Transverse colon (tissue), 4 donors: ENCODE results near the gene MFRP. TPM values are rescaled to one million over a fixed set of nuclear protein-coding genes. Genes with fewer than 3 reads are reported as not detected.

Source experiments
- DNase-seq: peaks from one replicate; pipeline ENCODE4 v3.0.0-alpha.2; 2019
- H3K27ac ChIP-seq, 4 donors: fragments of 200-600 bp; sonication (generic); 2 replicates each; pipeline ENCODE4 v1.5.1; 2016 to 2018; ENCODE audit warnings: inconsistent platforms in 4 of 4
- H3K27me3 ChIP-seq: fragments of 200-600 bp; sonication (generic); 2 replicates; pipeline ENCODE4 v1.5.1; 2017; ENCODE audit warnings: inconsistent platforms
- H3K36me3 ChIP-seq, 4 donors: fragments of 200-600 bp; sonication (generic); 2 replicates each; pipeline ENCODE4 v1.5.1; 2017 to 2019; ENCODE audit warnings: inconsistent platforms in 4 of 4
- H3K4me1 ChIP-seq, 4 donors: fragments of 200-600 bp; sonication (generic); 2 replicates each; pipeline ENCODE4 v1.5.1; 2017 to 2020; ENCODE audit warnings: inconsistent platforms in 4 of 4
- H3K4me3 ChIP-seq, 4 donors: fragments of 200-600 bp; sonication (generic); 1 replicate in 1 of 4; 2 replicates in 3 of 4; pipeline versions ENCODE4 v1.5.1 to v1.6.1; 2017 to 2019; ENCODE audit warnings: inconsistent platforms in 4 of 4
- H3K9me3 ChIP-seq, 2 donors: fragments of 200-600 bp; sonication (generic); 2 replicates each; pipeline ENCODE4 v1.5.1; 2017 to 2019; ENCODE audit warnings: inconsistent platforms in 2 of 2
- EP300 ChIP-seq: sonication (generic); formaldehyde crosslinking; IDR thresholded peaks from one replicate; pipeline ENCODE4 v1.6.1; 2017; ENCODE audit warnings: antibody characterized with exemption, low read depth
- POLR2A ChIP-seq: fragments of 450-650 bp; IDR thresholded peaks from one replicate; pipeline ENCODE4 v1.6.1; 2016; ENCODE audit warnings: antibody characterized with exemption, mild to moderate bottlenecking, moderate library complexity
- POLR2AphosphoS5 ChIP-seq, 3 donors: sonication (generic); formaldehyde crosslinking; IDR thresholded peaks; one replicate each; pipeline ENCODE4 v1.6.1; 2016; ENCODE audit warnings: antibody characterized with exemption in 3 of 3
- WGBS, 2 donors: methylation state at CpG; one replicate each; pipeline ENCODE4 v1.1.5; 2018; ENCODE audit warnings: low coverage in 1 of 2; 5-methylcytosine and 5-hydroxymethylcytosine counted together
- in situ Hi-C, 4 donors: fragments of 200-750 bp; cut with MboI; loops; one replicate each; pipeline versions ENCODE4 v1.15.0 to v1.15.1; 2017; ENCODE audit warnings: low sequenced_read_pairs in 3 of 4, low pct_ligation_motif_present in 1 of 4, low pct_unique_long_range_greater_than_20kb in 1 of 4
- intact Hi-C: fragments of 100-400 bp; cut with DNase I; formaldehyde crosslinking; loops from one replicate; pipeline ENCODE4 v1.15.1; 2023; ENCODE audit warnings: low total_unique reads
- total RNA-seq, 4 donors: library from RNA; depleted of rRNA; stranded (reverse); fragments of >200 nt; gene quantifications; one replicate each; pipeline ENCODE4 v1.1.0, GENCODE V29; 2016
- TF ChIP-seq, protein P1 (sequence below), 5 experiments: fragments of 200-600 bp in 3 of 5; fragments of 450-650 bp in 2 of 5; sonication (generic) in 3 of 5; IDR thresholded peaks; 1 replicate in 2 of 5; 2 replicates in 3 of 5; pipeline ENCODE4 v1.5.1; 2016 to 2017; ENCODE audit warnings: antibody characterized with exemption in 5 of 5, inconsistent platforms in 3 of 5, mild to moderate bottlenecking in 2 of 5, moderate library complexity in 1 of 5

The MFRP gene
- total RNA-seq, 4 donors from 2014 or later, result 0.32 TPM; not detected in 3

- H3K27me3 ChIP-seq, result no peaks in the 10 kb centered on the region
- H3K27ac ChIP-seq, result no peak overlapping the region
- H3K4me1 ChIP-seq, result peaks cover 5 to 25% (median 16%) of the 10 kb centered on the region in 4 donors
- in situ Hi-C loops, result no loop called here
- no peak for DNase-seq
- no peak overlapping the region for H3K4me3 ChIP-seq
- 51 to 57% methylated on average over 5 to 12 of the region's 12 CpGs for WGBS, 2 donors
- intact Hi-C loops, result no loop called here
- TF ChIP-seq POLR2A, result no peak
- TF ChIP-seq POLR2AphosphoS5 (IDR thresholded peaks at IDR 0.05), result no peak
- no peak for TF ChIP-seq EP300
- TF ChIP-seq, protein P1, sequence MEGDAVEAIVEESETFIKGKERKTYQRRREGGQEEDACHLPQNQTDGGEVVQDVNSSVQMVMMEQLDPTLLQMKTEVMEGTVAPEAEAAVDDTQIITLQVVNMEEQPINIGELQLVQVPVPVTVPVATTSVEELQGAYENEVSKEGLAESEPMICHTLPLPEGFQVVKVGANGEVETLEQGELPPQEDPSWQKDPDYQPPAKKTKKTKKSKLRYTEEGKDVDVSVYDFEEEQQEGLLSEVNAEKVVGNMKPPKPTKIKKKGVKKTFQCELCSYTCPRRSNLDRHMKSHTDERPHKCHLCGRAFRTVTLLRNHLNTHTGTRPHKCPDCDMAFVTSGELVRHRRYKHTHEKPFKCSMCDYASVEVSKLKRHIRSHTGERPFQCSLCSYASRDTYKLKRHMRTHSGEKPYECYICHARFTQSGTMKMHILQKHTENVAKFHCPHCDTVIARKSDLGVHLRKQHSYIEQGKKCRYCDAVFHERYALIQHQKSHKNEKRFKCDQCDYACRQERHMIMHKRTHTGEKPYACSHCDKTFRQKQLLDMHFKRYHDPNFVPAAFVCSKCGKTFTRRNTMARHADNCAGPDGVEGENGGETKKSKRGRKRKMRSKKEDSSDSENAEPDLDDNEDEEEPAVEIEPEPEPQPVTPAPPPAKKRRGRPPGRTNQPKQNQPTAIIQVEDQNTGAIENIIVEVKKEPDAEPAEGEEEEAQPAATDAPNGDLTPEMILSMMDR (IDR thresholded peaks at IDR 0.05), result no peak
- no peaks in the 10 kb centered on the region for H3K36me3 ChIP-seq
- H3K9me3 ChIP-seq, result no peaks in the 10 kb centered on the region
These were observed 30.8 kb upstream of the MFRP start for GRCh38 chr11:119377112-119377901.

GRCh38 chr11:119376197-119376847 lies 29.8 kb upstream of the MFRP start:
- H3K27me3 ChIP-seq, result no peaks in the 10 kb centered on the region
- H3K9me3 ChIP-seq, result no peaks in the 10 kb centered on the region
- in situ Hi-C loops (no loop called here), intact Hi-C loops (loop anchor here (1.0 kb wide), 1 partner anchor 24 kb away; no protein-coding TSS in a partner anchor)
- H3K4me1 ChIP-seq, result peaks cover 0 to 26% (median 10%) of the 10 kb centered on the region in 4 donors
- TF ChIP-seq, protein P1 (IDR thresholded peaks at IDR 0.05), result no peak
- H3K36me3 ChIP-seq, result no peaks in the 10 kb centered on the region
- WGBS, 2 donors, result 38% methylated on average over 11 of the region's 11 CpGs; no CpG with 5 or more reads in 1 of the 2 donors
- peak overlapping the region; percentile 53 to 71 (median 62) for H3K27ac ChIP-seq
- DNase-seq, result no peak
- H3K4me3 ChIP-seq, result no peak overlapping the region

DNA sequence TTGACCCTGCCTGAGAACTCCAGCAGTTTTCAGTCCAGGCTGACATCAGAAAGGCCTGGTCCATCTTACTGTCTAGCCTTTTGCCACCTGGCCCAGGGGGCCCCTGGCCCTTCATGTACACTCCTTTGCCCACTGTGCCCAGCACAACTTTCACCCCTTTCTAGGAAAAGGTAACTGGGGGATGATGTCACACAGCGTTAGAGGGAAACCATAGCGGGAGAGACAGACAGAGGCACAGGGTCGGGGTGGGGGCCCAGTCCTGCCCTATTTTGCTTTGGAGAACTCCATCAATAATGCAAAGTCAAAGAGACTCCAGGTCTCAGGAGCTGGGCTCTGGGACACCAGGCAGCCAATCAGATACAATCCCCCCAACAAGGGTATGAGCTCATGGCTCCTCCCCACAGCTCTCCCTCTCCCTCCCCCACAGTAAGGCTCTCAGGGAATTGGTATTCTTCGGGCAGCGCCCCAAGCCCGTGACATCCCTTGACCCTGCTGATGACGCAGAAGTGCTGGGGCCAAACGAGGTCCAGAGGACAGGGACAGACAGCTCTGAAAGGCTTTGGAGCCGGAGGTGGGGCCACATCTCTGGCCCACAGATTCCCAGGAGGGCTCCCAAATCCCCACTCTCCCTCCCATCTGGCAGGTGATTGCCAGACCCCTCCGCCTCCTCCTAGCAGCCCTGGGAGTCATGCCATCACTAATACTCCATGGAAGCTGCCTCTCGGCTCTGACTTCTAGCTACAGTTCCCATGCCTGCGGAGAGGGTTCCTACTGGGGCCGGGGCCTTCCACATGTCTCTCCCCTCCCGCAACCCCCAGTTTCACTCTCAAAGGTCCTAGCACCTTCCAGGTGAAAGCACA lies 29.1 kb upstream of the MFRP start:
- intact Hi-C loops, result loop anchor here (1.0 kb wide), 1 partner anchor 23 kb away; no protein-coding TSS in a partner anchor
- no peak overlapping the region for H3K4me3 ChIP-seq

DNA sequence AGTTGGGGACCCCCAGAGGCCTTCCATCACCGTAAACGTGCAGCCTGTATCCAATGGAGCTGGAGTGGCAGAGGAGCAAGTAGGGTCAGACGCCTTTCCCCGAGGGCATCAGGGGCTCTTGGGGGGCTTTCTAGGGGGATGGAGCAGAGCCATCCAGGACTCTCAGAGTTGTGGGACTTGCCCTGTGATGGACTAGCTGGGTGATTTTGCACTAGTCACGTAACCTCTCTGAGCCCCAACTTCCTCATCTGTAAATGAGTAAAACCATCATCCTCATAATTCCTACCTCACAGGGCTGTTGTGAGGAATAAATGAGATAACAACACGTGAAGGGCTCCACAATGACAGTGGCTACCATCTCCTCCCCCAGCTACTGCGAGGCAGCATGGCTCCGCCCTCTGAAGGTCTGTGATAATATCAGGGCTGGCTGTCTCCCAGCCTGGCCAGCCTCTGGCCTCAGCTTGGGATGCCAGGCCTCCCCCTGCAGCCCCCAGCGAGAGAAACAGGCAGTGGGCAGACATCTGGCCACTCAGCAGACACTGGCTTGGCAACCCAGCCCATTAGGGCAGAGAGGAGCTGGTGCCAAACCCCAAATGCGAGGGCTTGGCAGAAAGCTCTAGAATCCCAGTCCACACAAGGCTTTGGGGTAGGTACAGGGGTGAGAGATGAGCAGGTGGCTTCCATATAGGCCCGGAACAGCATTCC lies 28.3 kb upstream of the MFRP start:
- intact Hi-C loops, result no loop called here
- peak overlapping the region; percentile 49 to 71 (median 64) for H3K27ac ChIP-seq
- H3K4me3 ChIP-seq, result no peak overlapping the region
- H3K27me3 ChIP-seq, result no peaks in the 10 kb centered on the region
- TF ChIP-seq, protein P1 (IDR thresholded peaks at IDR 0.05), result no peak
- TF ChIP-seq POLR2AphosphoS5 (IDR thresholded peaks at IDR 0.05) (no peak), EP300 (no peak), POLR2A (no peak)
- no peak for DNase-seq
- no peaks in the 10 kb centered on the region for H3K36me3 ChIP-seq
- 44% methylated on average over 10 of the region's 11 CpGs; no CpG with 5 or more reads in 1 of the 2 donors for WGBS, 2 donors
- H3K9me3 ChIP-seq, result no peaks in the 10 kb centered on the region
- in situ Hi-C loops, result no loop called here
- peaks cover 4 to 36% (median 21%) of the 10 kb centered on the region in 4 donors for H3K4me1 ChIP-seq

More for the DNA sequence above, 29.1 kb upstream of the MFRP start:
- Histone ChIP-seq H3K27me3 (no peaks in the 10 kb centered on the region), H3K9me3 (no peaks in the 10 kb centered on the region), H3K27ac (peak overlapping the region; percentile 53 to 71 (median 66)), H3K4me1 (peaks cover 0 to 30% (median 14%) of the 10 kb centered on the region in 4 donors), H3K36me3 (no peaks in the 10 kb centered on the region)
- in situ Hi-C loops, result no loop called here
- 57% methylated on average over 14 of the region's 14 CpGs; no CpG with 5 or more reads in 1 of the 2 donors for WGBS, 2 donors
- DNase-seq, result peak; percentile 55
- TF ChIP-seq EP300 (no peak), POLR2AphosphoS5 (IDR thresholded peaks at IDR 0.05) (peak in 2 of 3 donors; percentile 32 to 36)
